Ramos (cell line): Measurements from ENCODE around the gene ZBED1.
"Not testable (repeated sequence)": the region's sequence is repeated elsewhere in the genome, so short reads cannot be mapped to it uniquely, and the experiment has no call there.

Source experiments
- in situ Hi-C: fragments of 300-500 bp; cut with MboI; formaldehyde crosslinking; loops from one replicate; pipeline ENCODE4 v1.14.3; 2022; ENCODE audit warnings: low sequenced_read_pairs; ENCODE audit not compliant: unreplicated experiment

ZBED1 gene

GRCh38 chrX:2500803-2501558 is at the start of gene ZBED1, which contains the start of gene DHRSX:
TSS of gene ZBED1 (minus strand) at chrX:2500976. CDS start at chrX:2490719, 10,257 bp downstream.
TSS of gene DHRSX (minus strand) at chrX:2500976. CDS start at chrX:2500925, 51 bp downstream.
- in situ Hi-C loops: loop anchor here (25.0 kb wide), 1 partner anchor 1039 kb away; the partner anchor contains the start of gene ASMTL

- in situ Hi-C loops: no loop called here
These were observed 49.1 kb upstream of the ZBED1 start for GRCh38 chrX:2549876-2550275.

- in situ Hi-C loops: no loop called here
These were observed 48.1 kb upstream of the ZBED1 start for GRCh38 chrX:2548711-2549423.

GRCh38 chrX:2547736-2548135 is 47.0 kb upstream of the ZBED1 start:
- in situ Hi-C loops: no loop called here

GRCh38 chrX:2546496-2546895 is 45.7 kb upstream of the ZBED1 start:
- in situ Hi-C loops: no loop called here

- in situ Hi-C loops: no loop called here
These were observed 44.4 kb upstream of the ZBED1 start for GRCh38 chrX:2545144-2545543.

GRCh38 chrX:2542826-2543521 is 42.2 kb upstream of the ZBED1 start:
- in situ Hi-C loops: no loop called here

- in situ Hi-C loops: no loop called here
These were observed 40.8 kb upstream of the ZBED1 start for GRCh38 chrX:2541603-2542002.

GRCh38 chrX:2540426-2540947 is 39.7 kb upstream of the ZBED1 start:
- in situ Hi-C loops: no loop called here

GRCh38 chrX:2539586-2539985 is 38.8 kb upstream of the ZBED1 start:
- in situ Hi-C loops: no loop called here

GRCh38 chrX:2538031-2538757 is 37.4 kb upstream of the ZBED1 start:
- in situ Hi-C loops: no loop called here

- in situ Hi-C loops: no loop called here
These were observed 36.2 kb upstream of the ZBED1 start for GRCh38 chrX:2536974-2537373.

- in situ Hi-C loops: no loop called here
These were observed 35.4 kb upstream of the ZBED1 start for GRCh38 chrX:2536141-2536540.

- in situ Hi-C loops: not testable (repeated sequence)
These were observed 33.7 kb upstream of the ZBED1 start for GRCh38 chrX:2534261-2535021.

GRCh38 chrX:2533424-2533823 is 32.6 kb upstream of the ZBED1 start:
- in situ Hi-C loops: no loop called here

GRCh38 chrX:2526390-2526789 is 25.6 kb upstream of the ZBED1 start:
- in situ Hi-C loops: no loop called here

GRCh38 chrX:2523911-2524310 is 23.1 kb upstream of the ZBED1 start:
- in situ Hi-C loops: loop anchor here (25.0 kb wide), 1 partner anchor 1062 kb away; the partner anchor contains the start of gene ASMTL

GRCh38 chrX:2521927-2522386 is 21.2 kb upstream of the ZBED1 start:
- in situ Hi-C loops: loop anchor here (25.0 kb wide), 1 partner anchor 1060 kb away; the partner anchor contains the start of gene ASMTL
